GM19240 (cell line): ENCODE measurements around the gene SLC18A2.

Source experiments
- DNase-seq: peaks from one replicate; pipeline ENCODE4 v3.0.0; 2011; ENCODE audit warnings: low spot score; ENCODE audit not compliant: insufficient read length

Gene SLC18A2

GRCh38 chr10:117237401-117237991, 3.4 kb upstream of the SLC18A2 start:
- no peak for DNase-seq

GRCh38 chr10:117239051-117239450, 1.9 kb upstream of the SLC18A2 start:
- DNase-seq, result no peak

- no peak for DNase-seq
Observed at GRCh38 chr10:117239721-117240620, 943 bp upstream of the SLC18A2 start.

- no peak for DNase-seq
Observed at GRCh38 chr10:117241541-117242462, 888 bp downstream of the SLC18A2 start.

GRCh38 chr10:117242463-117242832, 1.5 kb downstream of the SLC18A2 start:
- no peak for DNase-seq

GRCh38 chr10:117246997-117247671, 6.2 kb downstream of the SLC18A2 start:
- no peak for DNase-seq

GRCh38 chr10:117248750-117249465, 8.0 kb downstream of the SLC18A2 start:
- no peak for DNase-seq

GRCh38 chr10:117249493-117250093, 8.7 kb downstream of the SLC18A2 start:
- no peak for DNase-seq

GRCh38 chr10:117250411-117250810, 9.5 kb downstream of the SLC18A2 start:
- DNase-seq, result no peak

GRCh38 chr10:117253908-117254307, 13.0 kb downstream of the SLC18A2 start:
- DNase-seq, result no peak

- DNase-seq, result no peak
Observed at GRCh38 chr10:117254338-117254737, 13.4 kb downstream of the SLC18A2 start.

GRCh38 chr10:117254774-117255735, 14.1 kb downstream of the SLC18A2 start:
- no peak for DNase-seq

GRCh38 chr10:117255835-117256460, 15.0 kb downstream of the SLC18A2 start:
- DNase-seq, result no peak

- no peak for DNase-seq
Observed at GRCh38 chr10:117256910-117257309, 16.0 kb downstream of the SLC18A2 start.

- DNase-seq, result no peak
Observed at GRCh38 chr10:117257721-117258120, 16.8 kb downstream of the SLC18A2 start.

- DNase-seq, result no peak
Observed at GRCh38 chr10:117259279-117259678, 18.4 kb downstream of the SLC18A2 start.

GRCh38 chr10:117260084-117260483, 19.2 kb downstream of the SLC18A2 start:
- DNase-seq, result no peak

GRCh38 chr10:117261501-117261900, 20.6 kb downstream of the SLC18A2 start:
- no peak for DNase-seq
